GM12878 (cell line): ENCODE data around the gene SNRNP200. TPM values are rescaled to one million over a fixed set of nuclear protein-coding genes. Genes with fewer than 3 reads are reported as not detected.

Source experiments
- ATF3 ChIP-seq: IDR thresholded peaks from 2 replicates; pipeline ENCODE4 v1.6.1; 2011; ENCODE audit warnings: low read depth, mild to moderate bottlenecking, low read length, moderate library complexity, borderline replicate concordance; ENCODE audit errors: extremely low read depth
- ATF7 ChIP-seq: fragments of 450-650 bp; IDR thresholded peaks from 2 replicates; pipeline ENCODE4 v1.6.1; 2016; ENCODE audit warnings: low read depth, mild to moderate bottlenecking
- BHLHE40 ChIP-seq, 2 experiments: fragments of 450-650 bp in 1 of 2; IDR thresholded peaks; 2 replicates each; pipeline ENCODE4 v1.6.1; 2011 to 2017; ENCODE audit warnings: low read depth in 2 of 2, borderline replicate concordance in 1 of 2, improper control_type of control experiment in 1 of 2, low read length in 1 of 2, mild to moderate bottlenecking in 1 of 2
- BMI1 ChIP-seq: fragments of 450-650 bp; IDR thresholded peaks from 2 replicates; pipeline ENCODE4 v1.6.1; 2016; ENCODE audit warnings: mild to moderate bottlenecking, moderate library complexity, borderline replicate concordance
- CREB1 ChIP-seq: IDR thresholded peaks from 2 replicates; pipeline ENCODE4 v1.6.1; 2012; ENCODE audit warnings: low read depth, mild to moderate bottlenecking, inconsistent platforms
- CUX1 ChIP-seq: IDR thresholded peaks from 2 replicates; pipeline ENCODE4 v1.6.1; 2012; ENCODE audit warnings: improper control_type of control experiment, low read depth, low read length; ENCODE audit not compliant: insufficient replicate concordance
- EGR1 ChIP-seq, 2 experiments: IDR thresholded peaks; 1 replicate in 1 of 2; 2 replicates in 1 of 2; pipeline ENCODE4 v1.6.1; 2011 to 2012; ENCODE audit warnings: low read depth in 2 of 2, low read length in 2 of 2, borderline replicate concordance in 1 of 2, mild to moderate bottlenecking in 1 of 2, moderate library complexity in 1 of 2
- EP300 ChIP-seq, 2 experiments: fragments of 150-350 bp in 1 of 2; IDR thresholded peaks; 2 replicates each; pipeline ENCODE4 v1.6.1; 2011 to 2012; ENCODE audit warnings: low read depth in 2 of 2, low read length in 2 of 2, borderline replicate concordance in 1 of 2, improper control_type of control experiment in 1 of 2, inconsistent platforms in 1 of 2; ENCODE audit not compliant: control insufficient read depth in 1 of 2
- FOXM1 ChIP-seq: IDR thresholded peaks from 2 replicates; pipeline ENCODE4 v1.6.1; 2012; ENCODE audit warnings: low read depth, mild to moderate bottlenecking, inconsistent platforms, low read length, moderate library complexity
- GATAD2B ChIP-seq: fragments of 450-650 bp; conservative IDR thresholded peaks from 2 replicates; pipeline ENCODE4 v1.6.1; 2017; ENCODE audit warnings: low read depth, mild to moderate bottlenecking, moderate library complexity
- HDAC2 ChIP-seq: fragments of 200-600 bp; sonication (generic); IDR thresholded peaks from 2 replicates; pipeline ENCODE4 v1.6.1; 2017
- HDGF ChIP-seq: fragments of 450-650 bp; IDR thresholded peaks from 2 replicates; pipeline ENCODE4 v1.6.1; 2016; ENCODE audit warnings: antibody characterized with exemption
- MTA2 ChIP-seq: fragments of 450-650 bp; IDR thresholded peaks from 2 replicates; pipeline ENCODE4 v1.6.1; 2016; ENCODE audit warnings: low read depth, mild to moderate bottlenecking, moderate library complexity
- MTA3 ChIP-seq: IDR thresholded peaks from 2 replicates; pipeline ENCODE4 v1.6.1; 2012; ENCODE audit warnings: low read length, inconsistent platforms, borderline replicate concordance
- NKRF ChIP-seq: fragments of 450-650 bp; conservative IDR thresholded peaks from 2 replicates; pipeline ENCODE4 v1.6.1; 2017; ENCODE audit warnings: mild to moderate bottlenecking, moderate library complexity
- PKNOX1 ChIP-seq: fragments of 450-650 bp; IDR thresholded peaks from 2 replicates; pipeline ENCODE4 v1.6.1; 2016; ENCODE audit warnings: mild to moderate bottlenecking
- POLR2A ChIP-seq: IDR thresholded peaks from 2 replicates; pipeline ENCODE4 v1.6.1; 2011; ENCODE audit warnings: low read depth, mild to moderate bottlenecking, low read length
- POLR2AphosphoS5 ChIP-seq: IDR thresholded peaks from 2 replicates; pipeline ENCODE4 v1.6.1; 2011; ENCODE audit warnings: mild to moderate bottlenecking, low read length, inconsistent platforms
- RELA ChIP-seq: fragments of 450-650 bp; IDR thresholded peaks from 2 replicates; pipeline ENCODE4 v1.8.0; 2014; ENCODE audit warnings: borderline replicate concordance; ENCODE audit not compliant: partially characterized antibody
- ZBED1 ChIP-seq: IDR thresholded peaks from 2 replicates; pipeline ENCODE4 v1.6.1; 2016; ENCODE audit warnings: borderline replicate concordance
- polyA plus RNA-seq, 11 experiments: library from polyadenylated mRNA; depleted of rRNA in 4 of 11; unstranded in 6 of 11; stranded (reverse) in 5 of 11; fragments of >200 nt; fragmentation: Nextera tagmentation in 4 of 11; fragmentation: Illumina TruSeq in 1 of 11; extraction: Ambion mirVana in 4 of 11; extraction: Trizol in 1 of 11; gene quantifications; 1 replicate in 1 of 11; 2 replicates in 10 of 11; pipeline versions ENCODE4 v1.2.1 to v1.2.3, GENCODE V29; 2011 to 2016; ENCODE audit warnings: inconsistent platforms in 2 of 11, missing spikeins in 2 of 11, low read depth in 1 of 11
- total RNA-seq, 4 experiments: library from RNA; depleted of rRNA in 3 of 4; stranded (reverse); fragments of >200 nt in 3 of 4; fragmentation: Illumina TruSeq in 1 of 4; extraction: Trizol in 1 of 4; gene quantifications; 2 replicates each; pipeline versions ENCODE4 v1.2.1 to v1.2.3, GENCODE V29; 2013 to 2021

SNRNP200 gene
- total and polyA plus RNA-seq, 10 of the 15 experiments (the other 5 are each of a cell fraction or from before 2014, with no cell fraction given): 59.2 to 176 (median 106) TPM

- TF ChIP-seq MTA2 (peak; percentile 83), RELA (no peak), HDGF (no peak), BMI1 (no peak), EGR1 (IDR thresholded peaks at IDR 0.05; ENCODE audit: borderline replicate concordance in 1 of 2, low read depth in 2 of 2, low read length in 2 of 2) (peak in 1 of 2 experiments; percentile 70; a peak in 2 of 3 replicates), CUX1 (no peak), ATF7 (peak; percentile 58; the same call in 1 of the 2 replicates), NKRF (no peak; the same call in 1 of the 2 replicates), MTA3 (peak; percentile 54; the same call in 1 of the 2 replicates), POLR2AphosphoS5 (peak; percentile 59), FOXM1 (no peak), POLR2A (peak; percentile 34; the same call in 1 of the 2 replicates), PKNOX1 (peak; percentile 33; the same call in 1 of the 2 replicates), HDAC2 (no peak), ATF3 (no peak), EP300 (IDR thresholded peaks at IDR 0.05; ENCODE audit: borderline replicate concordance in 1 of 2, control insufficient read depth in 1 of 2, low read depth in 2 of 2, low read length in 2 of 2) (peak in 1 of 2 experiments; percentile 64; a peak in 1 of 4 replicates), BHLHE40 (IDR thresholded peaks at IDR 0.05; ENCODE audit: borderline replicate concordance in 1 of 2, low read depth in 2 of 2, low read length in 1 of 2) (peak in 1 of 2 experiments; percentile 7; a peak in 1 of 4 replicates), GATAD2B (0 out of 2 replicates have a peak, but pooled peaks have one; percentile 27), ZBED1 (no peak; the same call in 1 of the 2 replicates), CREB1 (peak; percentile 48; the same call in 1 of the 2 replicates)
Observed at GRCh38 chr2:96241900-96242611, 63.3 kb downstream of the SNRNP200 start (continued).
